ENCODE results near the gene C10orf90.

The C10orf90 gene

DNA sequence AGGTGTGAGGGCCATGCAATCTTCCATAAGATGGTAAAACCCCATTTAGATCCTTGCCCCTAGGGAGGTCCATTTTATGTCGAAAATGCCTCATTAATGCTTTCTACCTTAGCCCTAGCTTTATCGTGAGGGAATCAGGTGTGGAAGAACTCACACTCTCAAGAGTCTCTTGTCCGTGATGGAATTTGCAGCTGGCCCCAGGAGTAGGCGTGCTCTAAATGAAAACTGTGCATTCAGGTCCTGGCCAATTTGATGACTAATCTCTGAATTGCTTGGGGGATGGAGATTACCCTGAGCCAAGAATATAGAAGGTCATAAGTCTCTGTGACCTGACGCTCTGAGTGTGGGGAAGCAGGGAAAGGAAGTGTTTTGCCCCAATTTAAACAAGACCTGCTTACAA lies 6.6 kb downstream of the C10orf90 start:
- peak; percentile 23 for DNase-seq (ENCODE audit: extremely low read depth, low read depth)
- TF ChIP-seq CTCF (IDR thresholded peaks at IDR 0.05; ENCODE audit: low read depth, low read length) = no peak

DNA sequence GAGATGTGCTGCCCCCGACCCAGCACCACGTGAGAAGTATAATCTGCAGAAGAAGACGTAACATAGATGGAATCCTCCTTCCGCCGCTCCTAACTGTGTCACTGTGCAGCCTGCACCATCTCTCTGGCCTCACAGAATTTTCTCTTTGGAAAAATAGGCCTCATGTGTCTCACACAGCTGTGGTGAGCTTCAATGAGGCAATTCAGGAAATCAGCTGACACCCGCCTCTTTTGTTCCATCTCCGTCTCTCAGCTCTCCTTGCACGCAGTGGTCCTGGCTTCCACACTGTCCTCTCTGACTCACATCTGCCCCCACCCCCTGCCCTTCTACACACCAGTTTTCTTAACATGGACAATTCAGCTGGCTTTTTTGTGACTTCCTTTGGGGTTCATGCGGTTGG lies 7.2 kb downstream of the C10orf90 start:
- TF ChIP-seq CTCF (IDR thresholded peaks at IDR 0.05; ENCODE audit: low read depth, low read length) = no peak
- peak; percentile 51 for DNase-seq (ENCODE audit: extremely low read depth, low read depth)

DNA sequence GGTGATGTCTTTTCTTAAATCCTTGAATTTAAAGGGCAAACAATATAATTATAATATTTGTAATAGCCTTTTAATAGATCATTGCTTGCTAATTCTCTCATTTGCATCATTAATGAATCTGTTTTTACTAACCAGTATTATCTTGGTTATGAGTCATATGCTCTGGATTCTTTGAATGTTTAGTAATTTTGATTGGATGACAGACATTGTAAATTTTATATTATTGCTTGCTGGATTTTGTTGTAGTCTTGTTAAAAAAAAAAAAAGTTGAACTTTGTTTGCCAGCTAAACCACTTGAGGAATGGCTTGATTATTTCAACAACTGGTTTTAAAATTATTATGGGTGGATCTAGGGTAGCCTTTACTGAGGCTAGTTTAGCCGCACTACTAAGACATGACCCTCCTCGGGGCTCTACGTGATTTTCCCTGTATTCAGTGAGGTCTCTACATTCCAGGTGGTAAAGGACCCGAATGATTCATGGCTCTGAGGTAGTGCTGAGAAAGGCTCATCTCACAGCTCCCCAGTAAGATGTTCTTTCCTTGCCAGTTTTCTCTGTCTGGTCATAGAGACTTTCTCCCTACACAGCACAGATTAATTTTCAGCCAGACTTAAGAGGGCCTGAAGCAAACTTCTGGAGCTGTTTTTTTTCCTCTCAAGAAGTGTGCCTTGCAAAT lies 8.5 kb downstream of the C10orf90 start:
- no peak for TF ChIP-seq CTCF (IDR thresholded peaks at IDR 0.05; ENCODE audit: low read depth, low read length)
- no peak for DNase-seq (ENCODE audit: extremely low read depth, low read depth)

- no peak for TF ChIP-seq CTCF (IDR thresholded peaks at IDR 0.05; ENCODE audit: low read depth, low read length)
- no peak for DNase-seq (ENCODE audit: extremely low read depth, low read depth)
Measured at GRCh38 chr10:126661356-126661755, 9.1 kb downstream of the C10orf90 start.

- no peak for TF ChIP-seq CTCF (IDR thresholded peaks at IDR 0.05; ENCODE audit: low read depth, low read length)
- no peak for DNase-seq (ENCODE audit: extremely low read depth, low read depth)
Measured at GRCh38 chr10:126659750-126660149, 10.7 kb downstream of the C10orf90 start.

DNA sequence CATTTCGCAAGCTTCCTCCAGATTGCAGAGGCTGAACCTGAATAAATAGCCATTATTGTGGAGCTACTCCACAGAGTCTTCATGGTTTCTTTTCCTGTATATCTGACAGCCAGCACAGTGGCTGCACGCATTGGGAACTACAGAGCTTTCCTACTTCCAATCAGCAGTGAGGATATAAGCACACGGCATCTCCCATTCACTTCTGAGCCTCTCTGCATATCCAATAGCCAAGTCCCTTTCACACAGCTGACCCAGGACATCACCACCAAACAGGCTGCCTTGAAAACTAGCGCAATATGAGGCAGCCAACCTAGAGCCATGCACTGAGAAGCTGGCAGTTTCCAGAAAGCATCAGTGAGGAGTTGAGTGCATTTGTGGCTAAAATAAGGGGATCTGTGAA lies 11.6 kb downstream of the C10orf90 start:
- DNase-seq (ENCODE audit: extremely low read depth, low read depth) = no peak
- TF ChIP-seq CTCF (IDR thresholded peaks at IDR 0.05; ENCODE audit: low read depth, low read length) = no peak

DNA sequence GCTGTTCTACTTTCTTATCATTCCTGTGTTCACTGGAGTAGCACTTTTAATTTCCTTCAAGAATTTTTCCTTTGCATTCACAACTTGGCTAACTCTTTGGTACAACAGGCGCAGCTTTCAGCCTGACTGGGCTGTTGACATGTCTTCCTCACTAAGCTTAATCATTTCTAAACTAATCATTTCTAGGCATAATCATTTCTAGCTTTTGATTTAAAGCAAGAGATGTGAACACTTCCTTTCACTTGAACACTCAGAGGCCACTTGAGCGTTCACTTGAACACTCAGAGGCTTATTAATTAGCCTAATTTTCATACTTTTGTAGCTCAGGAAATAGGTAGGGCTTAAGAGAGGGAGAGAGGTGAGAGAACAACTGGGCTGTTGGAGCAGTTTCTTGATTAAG lies 15.9 kb downstream of the C10orf90 start:
- no peak for TF ChIP-seq CTCF (IDR thresholded peaks at IDR 0.05; ENCODE audit: low read depth, low read length)
- no peak for DNase-seq (ENCODE audit: extremely low read depth, low read depth)
